Right lobe of liver (tissue), 4 donors: Measurements from ENCODE around the gene ZFAND3.

Source experiments
- CTCF ChIP-seq, 4 donors: fragments of 200-600 bp in 3 of 4; fragments of 450-650 bp in 1 of 4; IDR thresholded peaks; one replicate each; pipeline versions ENCODE4 v1.5.1 to v1.8.0; 2016 to 2022; ENCODE audit warnings: antibody characterized with exemption in 4 of 4, mild to moderate bottlenecking in 2 of 4
- POLR2A ChIP-seq: fragments of 450-650 bp; IDR thresholded peaks from one replicate; pipeline ENCODE4 v1.6.1; 2017; ENCODE audit warnings: antibody characterized with exemption, mild to moderate bottlenecking
- donor health status: DM: no; HTN: no; CAD: no.
- donor health status: DM: no; HTN: no; CAD: no.
- donor health status: DM: no; HTN: yes; CAD: no.

GRCh38 chr6:38080360-38080759 is 260.8 kb downstream of the ZFAND3 start:
- TF ChIP-seq CTCF (IDR thresholded peaks at IDR 0.05) = no peak
- TF ChIP-seq POLR2A = no peak
